KG1 (cell line): ENCODE measurements around the gene AUTS2.

ENCODE experiments used
- DNase-seq: peaks from one replicate; lab custom pipeline; 2025; lab: John Stamatoyannopoulos, UW

Gene AUTS2

GRCh38 chr7:69893906-69894305, 295.6 kb downstream of the AUTS2 start:
- DNase-seq = no peak

GRCh38 chr7:69895446-69895845, 297.2 kb downstream of the AUTS2 start:
- DNase-seq = no peak

GRCh38 chr7:69896121-69896520, 297.8 kb downstream of the AUTS2 start:
- DNase-seq = no peak

DNA sequence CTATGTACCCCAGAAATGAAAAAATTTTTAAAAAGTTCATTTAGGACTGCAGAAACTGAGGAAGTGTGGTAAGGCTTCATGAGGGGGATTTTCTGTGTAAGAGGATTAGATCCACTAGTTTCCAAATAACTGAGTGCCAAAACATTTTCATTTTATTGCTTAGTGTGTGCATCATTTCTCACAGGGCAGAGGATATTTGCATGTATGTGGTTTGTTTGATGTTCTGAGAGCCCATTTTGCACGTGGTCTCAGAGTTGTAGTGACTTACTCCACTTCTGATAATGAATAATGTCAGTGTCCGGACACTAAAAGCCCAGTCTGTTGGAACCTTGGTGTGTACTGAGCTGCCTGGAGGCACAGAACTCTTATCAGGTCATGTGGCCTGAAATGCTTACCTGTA, 299.9 kb downstream of the AUTS2 start:
- DNase-seq = no peak

DNA sequence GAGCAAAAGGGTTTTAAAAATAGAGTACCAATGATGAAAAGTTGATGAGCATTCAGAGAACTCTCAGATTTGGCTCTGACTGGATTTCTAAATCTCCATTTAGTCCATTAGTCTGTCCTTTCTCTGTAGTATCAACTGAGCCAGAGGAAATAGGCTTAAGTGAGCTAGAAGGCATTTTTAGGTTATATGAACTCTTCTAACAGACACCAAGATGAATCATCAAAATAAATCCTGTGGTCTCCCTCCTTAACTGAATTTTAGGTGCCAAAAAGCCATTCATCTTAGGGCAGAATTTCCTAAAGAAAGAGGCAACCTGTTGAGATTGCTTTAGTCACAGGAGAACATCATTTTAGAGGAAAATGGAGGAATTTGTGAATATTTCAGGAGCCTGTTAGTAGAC, 305.1 kb downstream of the AUTS2 start:
- DNase-seq = no peak

DNA sequence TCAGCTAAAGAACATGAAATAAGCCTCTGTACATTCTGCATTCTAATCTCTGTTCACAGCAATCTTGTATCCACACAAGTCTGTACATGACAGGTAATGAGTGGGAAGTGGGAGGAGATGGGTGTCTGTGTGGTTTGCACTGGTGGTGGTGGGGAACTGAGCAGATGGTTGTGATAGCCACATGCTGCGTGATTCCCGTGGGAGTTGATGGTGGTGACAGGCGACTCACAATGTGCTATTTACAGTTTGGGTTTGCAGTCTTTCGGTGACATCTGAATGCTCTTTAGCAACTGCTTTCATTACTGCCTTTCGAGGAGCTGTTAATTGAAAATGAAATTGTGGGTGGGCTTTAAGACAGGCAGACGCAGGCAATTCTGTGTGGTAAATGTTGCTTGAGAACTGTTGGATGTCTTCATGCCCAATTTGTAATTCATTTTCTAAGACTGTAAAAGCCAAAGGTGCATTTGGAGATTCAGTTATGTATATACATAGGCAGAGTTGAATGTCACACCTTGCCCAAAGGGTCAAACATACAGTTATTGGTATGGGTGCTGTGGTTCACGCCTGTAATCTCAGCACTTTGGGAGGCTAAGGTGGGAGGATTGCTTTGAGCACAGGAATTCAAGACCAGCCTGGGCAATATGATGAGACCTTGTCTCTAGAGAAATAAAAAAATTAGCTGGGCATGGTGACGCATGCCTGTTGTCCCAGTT, 308.2 kb downstream of the AUTS2 start:
- no peak for DNase-seq

DNA sequence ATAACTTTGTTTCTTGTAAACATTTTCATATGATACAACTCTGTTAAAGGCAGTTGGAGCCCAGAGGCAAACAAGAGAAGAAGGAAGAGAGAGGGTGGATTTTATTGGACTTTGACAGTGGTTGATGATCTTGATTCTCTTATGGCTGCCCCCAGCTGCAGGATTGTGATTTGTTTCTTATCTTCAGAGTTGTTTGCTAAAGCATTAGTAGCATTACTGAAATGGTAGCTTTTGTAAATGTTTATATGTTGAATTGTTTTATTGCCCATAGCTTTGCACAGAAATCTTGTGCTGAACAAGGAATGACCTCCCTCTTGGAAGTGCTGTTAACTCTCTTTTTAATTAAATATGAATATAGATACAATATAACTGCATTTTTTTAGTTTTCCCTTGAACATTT, 309.4 kb downstream of the AUTS2 start:
- no peak for DNase-seq

- no peak for DNase-seq
Observed at GRCh38 chr7:69908454-69908853, 310.2 kb downstream of the AUTS2 start.

- no peak for DNase-seq
Observed at GRCh38 chr7:69910150-69910549, 311.9 kb downstream of the AUTS2 start.

- no peak for DNase-seq
Observed at GRCh38 chr7:69911337-69911736, 313.1 kb downstream of the AUTS2 start.

DNA sequence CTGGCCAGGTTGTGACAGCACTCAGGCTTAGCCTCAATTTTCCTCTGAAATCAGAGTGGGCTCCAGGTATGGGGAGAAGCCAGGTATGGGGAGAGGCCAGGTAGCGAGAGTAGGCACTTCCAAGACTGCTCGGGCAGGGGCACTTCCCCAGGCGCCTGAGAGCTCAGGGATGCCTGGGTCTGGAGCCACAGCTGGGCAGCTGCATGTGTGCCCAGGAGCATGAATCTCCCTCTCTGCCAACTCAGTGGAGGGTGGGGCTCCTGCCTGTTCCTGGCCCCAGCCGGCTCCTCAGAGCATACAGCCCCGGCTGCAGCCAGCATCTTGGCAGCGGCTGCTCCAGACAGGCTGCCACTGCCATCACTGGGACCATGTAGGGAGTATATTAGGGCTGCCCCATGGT, 313.9 kb downstream of the AUTS2 start:
- DNase-seq = no peak

GRCh38 chr7:69912846-69913245, 314.6 kb downstream of the AUTS2 start:
- no peak for DNase-seq

- DNase-seq = no peak
Observed at GRCh38 chr7:69919426-69920111, 321.3 kb downstream of the AUTS2 start.

DNA sequence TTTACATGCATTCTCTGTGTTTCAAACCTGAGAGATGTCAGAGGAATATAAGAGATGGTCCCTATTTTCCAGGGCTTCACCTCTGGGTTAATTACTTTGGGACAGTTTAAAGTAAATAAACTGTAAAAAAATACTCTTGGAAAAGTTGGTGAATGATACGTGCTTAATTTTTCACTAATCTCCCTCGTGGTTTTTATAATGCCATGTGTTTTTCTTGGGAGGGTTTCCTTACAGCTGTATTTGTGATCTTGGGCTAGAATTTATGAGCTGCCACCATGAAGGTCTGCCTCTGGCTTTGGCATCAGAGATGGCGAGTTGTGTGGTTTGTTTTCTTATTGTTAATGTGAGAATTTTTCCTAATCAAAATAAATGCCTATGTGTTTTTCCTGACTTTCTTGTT, 322.5 kb downstream of the AUTS2 start:
- DNase-seq = no peak

- no peak for DNase-seq
Observed at GRCh38 chr7:69922026-69922803, 323.9 kb downstream of the AUTS2 start.

DNA sequence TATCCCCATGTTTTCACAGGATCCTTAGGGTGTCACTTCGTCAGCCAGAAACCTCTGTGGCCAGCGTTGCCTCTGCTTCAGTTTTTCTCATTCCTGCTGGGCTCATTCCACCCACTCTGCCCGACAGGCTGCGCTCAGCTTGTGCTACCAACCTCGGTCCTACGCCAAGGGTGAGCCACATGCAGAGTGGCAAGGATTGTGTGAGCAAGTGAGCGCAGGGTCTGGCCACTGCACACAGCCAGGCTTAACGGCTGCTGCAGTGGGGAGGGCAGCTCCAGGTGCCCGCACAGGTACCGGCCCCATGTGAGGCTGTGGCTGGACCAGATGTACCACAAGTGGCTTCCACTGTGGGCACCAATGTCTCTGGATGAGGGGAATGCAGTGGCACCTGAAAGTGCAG, 329.2 kb downstream of the AUTS2 start:
- DNase-seq = no peak

DNA sequence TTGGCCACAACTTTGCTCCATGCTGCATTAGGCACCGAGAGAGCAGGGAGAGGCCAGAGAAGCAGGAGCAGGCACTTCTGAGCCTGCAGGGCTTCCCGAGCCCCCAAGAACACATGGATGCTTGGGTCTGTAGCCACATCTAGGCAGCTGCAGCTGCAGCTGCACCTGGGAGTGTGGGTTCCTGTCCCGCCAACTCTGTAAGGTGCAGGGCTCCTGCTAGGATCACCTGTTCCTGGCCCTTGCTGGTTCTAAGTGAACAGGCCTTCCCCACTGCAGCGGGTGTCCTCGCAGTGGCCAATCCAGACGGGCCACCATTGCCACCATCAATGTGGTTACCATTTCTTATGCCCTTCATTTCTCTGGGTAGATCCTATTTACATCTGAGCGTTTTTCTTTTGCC, 330.3 kb downstream of the AUTS2 start:
- DNase-seq = no peak

DNA sequence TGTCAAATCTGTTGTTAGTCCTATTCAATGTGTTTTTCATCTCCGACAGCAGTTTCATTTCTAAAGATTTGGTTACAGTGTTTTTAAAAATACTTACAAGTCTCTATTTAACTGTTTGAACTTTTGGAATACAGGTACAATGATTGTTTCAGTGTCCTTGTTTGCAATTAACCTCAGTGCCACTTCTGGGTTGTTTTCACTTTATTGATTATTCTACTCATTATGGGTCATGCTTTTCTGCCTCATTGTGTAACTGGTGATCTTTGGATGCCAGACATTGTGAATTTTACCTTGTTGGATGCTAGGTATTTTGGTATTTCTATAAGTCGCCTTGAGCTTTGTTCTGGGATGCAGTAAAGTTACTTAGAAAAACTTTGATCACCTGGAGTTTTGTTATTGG, 331.3 kb downstream of the AUTS2 start:
- no peak for DNase-seq

GRCh38 chr7:69932034-69932628, 333.9 kb downstream of the AUTS2 start:
- no peak for DNase-seq

- no peak for DNase-seq
Observed at GRCh38 chr7:69934144-69934903, 336.0 kb downstream of the AUTS2 start.

DNA sequence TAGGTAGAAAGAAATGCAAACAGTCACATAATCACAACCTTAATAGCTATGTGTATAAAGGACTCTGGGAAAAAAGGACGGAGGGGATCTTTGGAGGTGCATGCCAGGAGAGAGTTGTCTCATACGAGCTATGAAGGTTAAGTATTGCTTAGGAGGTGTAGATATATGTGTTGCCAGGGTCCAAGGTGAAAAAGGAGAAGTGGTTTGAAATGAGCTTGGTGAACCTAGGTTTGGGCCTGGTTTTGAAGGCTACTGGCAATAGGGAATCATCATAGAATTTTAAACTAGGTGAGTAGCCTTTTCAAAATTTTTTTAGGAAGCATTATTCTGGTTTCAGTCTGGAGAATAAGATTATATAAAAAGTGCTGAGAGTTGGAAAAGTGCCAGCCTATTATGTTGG, 336.8 kb downstream of the AUTS2 start:
- no peak for DNase-seq

GRCh38 chr7:69937097-69937496, 338.8 kb downstream of the AUTS2 start:
- DNase-seq = no peak
